Activated CD8-positive, alpha-beta memory T cell treated with anti-CD3 and anti-CD28 coated beads, Interleukin-2, amount 50 U/mL, for 48 hours (primary cell): ENCODE measurements around the gene TBL1X.
"Not testable (repeated sequence)": the region's sequence is repeated elsewhere in the genome, so short reads cannot be mapped to it uniquely, and the experiment has no call there.

Experiments
- DNase-seq: peaks from one replicate; pipeline ENCODE4 v3.0.0-alpha.2; 2020

The TBL1X gene

GRCh38 chrX:9464435-9465371 lies at the start of gene TBL1X:
TBL1X (plus strand) TSS chrX:9465058; CDS start chrX:9653587, 188,529 bp downstream.
- DNase-seq = peak; percentile 70

- DNase-seq = no peak
Observed at GRCh38 chrX:9416562-9417348, 48.1 kb upstream of the TBL1X start.

DNA sequence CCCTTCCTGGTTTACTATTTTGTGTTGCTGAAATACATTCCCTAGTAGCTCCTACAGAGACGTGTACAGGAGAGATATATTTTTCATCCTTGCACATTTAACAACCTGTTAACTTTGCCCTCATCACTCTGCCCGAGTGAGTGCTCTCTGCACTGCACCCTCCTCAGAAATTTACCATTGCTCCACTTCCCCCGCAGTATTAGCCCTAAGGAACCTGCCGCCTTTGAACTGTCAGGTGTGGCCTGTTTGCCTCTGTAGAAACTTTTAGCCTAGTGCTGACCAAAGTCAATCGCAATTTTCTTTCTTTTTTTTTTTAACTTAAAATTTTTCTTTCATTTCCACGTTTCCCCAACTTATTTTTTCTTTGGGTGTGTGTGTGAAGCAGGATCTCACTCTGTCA lies 46.6 kb upstream of the TBL1X start:
- no peak for DNase-seq

DNA sequence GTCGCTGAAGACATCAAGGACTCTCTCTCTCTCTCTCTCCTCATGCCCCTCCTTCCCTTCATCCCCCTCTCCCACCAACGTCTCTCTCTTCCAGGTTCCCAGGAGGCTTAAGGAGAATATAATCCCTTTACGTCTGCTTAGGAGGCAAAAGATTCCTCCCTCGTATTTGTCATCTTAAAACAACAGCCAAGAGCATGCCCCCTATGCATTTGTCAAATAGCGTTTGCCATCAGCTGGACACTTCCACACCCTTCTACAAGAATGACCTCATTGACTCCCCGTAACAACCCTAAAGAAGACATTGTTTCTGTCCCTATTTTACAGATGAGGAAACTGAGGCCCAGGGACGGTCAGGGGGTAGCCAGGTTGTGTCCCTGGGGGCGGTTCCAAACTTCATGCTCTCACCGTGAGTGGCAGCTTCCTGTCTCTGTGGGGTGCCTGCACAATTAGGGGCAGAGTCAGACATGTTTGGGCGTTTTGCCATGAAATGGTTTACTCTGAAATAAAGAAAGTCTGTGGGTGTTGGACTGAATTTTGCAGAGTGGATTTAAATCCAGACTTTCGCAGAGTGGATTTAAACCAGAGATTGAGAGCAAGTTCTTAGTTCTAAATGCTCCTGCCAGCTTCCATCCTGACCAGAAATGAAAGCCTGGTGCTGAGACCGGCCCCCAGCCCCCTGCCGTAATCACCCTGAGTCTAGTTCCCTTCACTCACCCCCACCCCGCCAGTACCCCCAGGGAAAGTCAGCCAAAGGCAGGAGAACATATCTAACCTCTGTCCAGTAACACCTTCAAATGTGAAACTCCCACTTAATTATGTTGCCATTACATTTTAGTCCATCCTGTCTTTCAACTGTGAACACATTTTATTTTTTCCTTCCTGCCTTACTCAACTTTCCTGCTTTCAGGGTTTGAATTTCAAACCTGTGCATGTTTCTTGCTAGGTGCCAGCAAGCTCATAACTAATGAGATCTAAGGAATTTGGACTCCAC lies 44.3 kb upstream of the TBL1X start:
- no peak for DNase-seq

- no peak for DNase-seq
Observed at GRCh38 chrX:9429767-9430166, 35.1 kb upstream of the TBL1X start.

DNA sequence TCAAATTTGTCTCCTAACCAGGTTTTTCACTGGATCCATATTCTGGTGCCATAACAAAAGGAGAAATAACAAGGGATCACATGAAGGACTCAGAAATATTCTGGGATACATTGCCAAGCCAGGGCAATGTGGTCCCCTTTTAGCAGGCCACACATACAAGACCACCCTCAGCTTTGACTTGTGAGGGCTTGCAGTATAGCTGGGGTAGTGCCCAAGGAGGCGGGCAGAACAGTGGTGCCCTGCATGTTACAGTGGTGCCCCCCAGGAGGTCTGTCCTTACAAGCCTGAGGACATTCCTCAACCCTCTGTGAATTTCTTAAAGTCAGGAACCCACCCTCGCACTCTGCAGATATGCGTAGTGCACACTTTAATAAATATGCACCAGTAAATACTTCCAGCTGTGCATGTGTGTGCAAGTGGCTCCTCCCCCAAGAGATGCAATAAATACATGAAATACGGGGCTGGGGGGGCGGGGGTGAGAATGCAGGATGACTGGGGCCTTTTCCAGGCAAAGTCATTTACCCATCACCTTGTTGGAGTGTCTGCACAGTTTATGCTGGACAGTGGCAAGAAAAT lies 34.4 kb upstream of the TBL1X start:
- DNase-seq = no peak

- DNase-seq = no peak
Observed at GRCh38 chrX:9431281-9431680, 33.6 kb upstream of the TBL1X start.

- no peak for DNase-seq
Observed at GRCh38 chrX:9433596-9433995, 31.3 kb upstream of the TBL1X start.

GRCh38 chrX:9434051-9434550 lies 30.8 kb upstream of the TBL1X start:
- no peak for DNase-seq

GRCh38 chrX:9435086-9435485 lies 29.8 kb upstream of the TBL1X start:
- DNase-seq = not testable (repeated sequence)

GRCh38 chrX:9436812-9437211 lies 28.0 kb upstream of the TBL1X start:
- DNase-seq = no peak

DNA sequence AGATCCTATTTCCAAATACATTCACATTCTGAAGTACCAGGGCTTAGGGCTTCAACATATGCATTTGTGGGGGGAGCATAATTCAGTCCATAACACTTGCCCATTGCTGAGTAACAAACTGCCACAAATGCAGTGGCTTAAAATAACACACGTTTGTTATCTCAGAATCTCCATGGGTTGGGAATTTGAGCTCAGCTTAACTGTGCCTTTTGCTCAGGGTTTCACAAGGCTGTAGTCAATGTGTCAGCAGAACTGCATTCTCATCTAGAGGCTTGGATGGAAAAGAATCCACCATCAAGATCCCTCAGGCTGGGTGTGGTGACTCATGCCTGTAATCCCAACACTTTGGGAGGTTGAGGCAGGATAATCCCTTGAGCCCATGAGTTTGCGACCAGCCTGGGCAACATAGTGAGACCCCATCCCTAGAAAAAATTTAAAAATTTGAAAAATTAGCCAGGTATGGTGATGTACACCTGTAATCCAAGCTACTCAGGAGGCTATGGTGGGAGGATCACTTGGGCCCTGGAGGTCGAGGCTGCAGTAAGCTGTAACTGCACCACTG lies 25.8 kb upstream of the TBL1X start:
- DNase-seq = no peak

GRCh38 chrX:9440116-9440844 lies 24.6 kb upstream of the TBL1X start:
- DNase-seq = no peak

DNA sequence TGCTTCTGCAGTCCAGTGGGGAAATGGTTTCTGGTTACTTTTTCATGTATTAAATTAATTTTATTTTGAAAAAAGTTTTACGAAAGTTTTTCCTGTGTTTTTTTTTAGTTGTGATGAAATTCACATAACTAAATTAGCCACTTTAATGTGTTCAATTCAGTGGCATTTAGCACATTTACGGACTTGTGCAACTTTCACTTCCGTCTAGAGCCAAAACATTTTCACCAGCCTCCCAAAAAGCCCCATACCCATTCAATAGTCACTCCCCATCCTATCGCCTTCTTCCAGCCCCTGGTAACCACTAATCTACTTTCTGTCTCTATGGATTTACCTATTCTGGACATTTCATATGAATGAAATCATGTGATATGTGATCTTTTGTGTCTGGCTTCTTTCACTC lies 22.8 kb upstream of the TBL1X start:
- DNase-seq = no peak

DNA sequence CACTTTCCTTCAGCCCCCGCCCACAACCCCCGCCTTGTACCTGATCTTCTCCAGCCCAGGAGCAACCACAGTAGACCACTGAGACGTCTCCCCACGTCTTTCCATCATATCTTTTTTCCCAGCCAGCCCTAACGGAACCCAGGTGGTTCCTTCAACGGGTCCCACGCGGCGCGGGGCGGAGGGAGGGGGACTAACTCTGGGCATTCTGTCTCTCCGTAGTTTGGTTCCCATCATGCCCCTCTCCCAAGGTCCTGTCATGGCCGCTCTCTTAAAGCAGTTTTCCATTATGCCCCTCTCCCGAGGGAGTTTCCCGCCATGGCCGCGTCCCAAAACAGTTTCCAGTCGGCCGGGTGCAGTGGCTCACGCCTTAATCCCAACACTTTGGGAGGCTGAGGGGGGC lies 21.5 kb upstream of the TBL1X start:
- DNase-seq = no peak

GRCh38 chrX:9447906-9448305 lies 17.0 kb upstream of the TBL1X start:
- DNase-seq = no peak

DNA sequence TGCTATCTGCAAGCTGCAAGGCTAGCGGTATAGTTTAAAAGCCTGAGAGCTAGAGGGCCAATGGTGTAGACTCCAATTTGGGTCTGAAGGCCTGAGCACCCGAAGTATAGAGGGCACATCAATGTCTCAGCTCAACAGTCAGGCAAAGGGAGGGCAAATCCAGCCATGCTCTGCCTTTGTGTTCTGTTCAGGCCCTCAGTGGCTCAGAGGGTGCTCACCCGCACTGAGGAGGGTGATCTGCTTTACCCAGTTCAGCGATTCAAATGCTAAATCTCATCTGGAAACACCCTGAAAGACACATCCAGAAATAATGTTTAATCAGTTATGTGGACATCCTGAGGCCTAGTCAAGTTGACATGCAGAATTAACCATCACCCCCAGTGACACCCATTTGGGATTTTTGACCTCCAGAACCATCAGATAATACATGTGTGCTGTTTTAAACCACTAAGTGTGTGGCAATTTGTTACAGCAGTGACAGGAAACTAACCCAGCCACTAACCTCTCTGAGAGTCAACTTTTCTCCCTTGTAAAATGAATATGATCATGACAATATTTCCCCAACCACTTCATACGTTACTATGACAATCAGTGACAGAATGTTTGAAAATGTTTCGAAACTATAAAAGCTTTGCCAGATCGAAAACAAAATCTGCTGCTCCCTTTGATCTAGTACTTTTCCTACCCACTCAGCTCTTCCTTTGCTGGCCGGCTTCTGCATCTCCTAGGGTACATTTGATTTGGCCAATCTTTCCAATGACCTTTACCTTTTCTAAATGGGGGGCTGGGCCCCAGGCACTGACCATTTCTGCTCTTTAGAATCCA lies 8.4 kb upstream of the TBL1X start:
- DNase-seq = peak; percentile 52

DNA sequence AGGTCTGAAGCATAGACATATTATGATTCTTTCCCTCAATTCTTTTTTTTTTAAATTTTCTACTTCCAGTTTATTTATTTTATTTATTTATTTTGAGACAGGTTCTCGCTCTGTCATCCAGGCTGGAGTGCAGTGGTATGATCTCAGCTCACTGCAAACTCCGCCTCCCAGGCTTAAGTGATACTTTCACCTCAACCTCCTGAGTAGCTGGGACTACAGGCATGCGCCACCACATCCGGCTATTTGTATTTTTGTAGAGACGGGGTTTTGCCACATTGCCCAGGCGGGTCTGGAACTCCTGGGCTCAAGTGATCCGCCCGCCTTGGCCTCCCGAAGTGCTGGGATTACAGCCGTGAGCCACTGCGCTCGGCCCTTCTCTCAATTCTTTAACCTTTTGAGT lies 6.8 kb upstream of the TBL1X start:
- DNase-seq = not testable (repeated sequence)

- no peak for DNase-seq
Observed at GRCh38 chrX:9458516-9459078, 6.3 kb upstream of the TBL1X start.
